HG02588 (cell line): ENCODE results near the gene C1orf141.
"Not testable (repeated sequence)": the region's sequence is repeated elsewhere in the genome, so short reads cannot be mapped to it uniquely, and the experiment has no call there.

Experiments
- ATAC-seq: cut with Tn5 transposase; IDR thresholded peaks from one replicate; pipeline ENCODE4 v1.9.1; 2021; ENCODE audit warnings: mild to moderate bottlenecking, moderate library complexity; ENCODE audit not compliant: unreplicated experiment

The C1orf141 gene

GRCh38 chr1:67143966-67144365 is 9.2 kb upstream of the C1orf141 start:
- no peak for ATAC-seq

GRCh38 chr1:67142931-67143330 is 8.2 kb upstream of the C1orf141 start:
- no peak for ATAC-seq

GRCh38 chr1:67141832-67142231 is 7.1 kb upstream of the C1orf141 start:
- ATAC-seq, result not testable (repeated sequence)

GRCh38 chr1:67140460-67140859 is 5.7 kb upstream of the C1orf141 start:
- ATAC-seq, result no peak

- ATAC-seq, result no peak
Measured at GRCh38 chr1:67138813-67139499, 4.2 kb upstream of the C1orf141 start.

- no peak for ATAC-seq
Measured at GRCh38 chr1:67137307-67137753, 2.6 kb upstream of the C1orf141 start.

GRCh38 chr1:67135354-67135753 is 584 bp upstream of the C1orf141 start:
- ATAC-seq, result no peak

GRCh38 chr1:67133177-67133576 is 1.6 kb downstream of the C1orf141 start:
- no peak for ATAC-seq

GRCh38 chr1:67130673-67131072 is 4.1 kb downstream of the C1orf141 start:
- ATAC-seq, result no peak

- ATAC-seq, result no peak
Measured at GRCh38 chr1:67126974-67127373, 7.8 kb downstream of the C1orf141 start.

- no peak for ATAC-seq
Measured at GRCh38 chr1:67126111-67126746, 8.5 kb downstream of the C1orf141 start.

GRCh38 chr1:67124455-67124854 is 10.3 kb downstream of the C1orf141 start:
- ATAC-seq, result no peak

- ATAC-seq, result no peak
Measured at GRCh38 chr1:67120855-67121619, 13.7 kb downstream of the C1orf141 start.

GRCh38 chr1:67118646-67119045 is 16.1 kb downstream of the C1orf141 start:
- no peak for ATAC-seq

GRCh38 chr1:67118191-67118590 is 16.6 kb downstream of the C1orf141 start:
- ATAC-seq, result no peak

- ATAC-seq, result no peak
Measured at GRCh38 chr1:67114162-67114561, 20.6 kb downstream of the C1orf141 start.

GRCh38 chr1:67110352-67110751 is 24.4 kb downstream of the C1orf141 start:
- no peak for ATAC-seq

GRCh38 chr1:67105508-67105907 is 29.3 kb downstream of the C1orf141 start:
- no peak for ATAC-seq

- ATAC-seq, result no peak
Measured at GRCh38 chr1:67103548-67103947, 31.2 kb downstream of the C1orf141 start.

- ATAC-seq, result no peak
Measured at GRCh38 chr1:67100833-67101232, 33.9 kb downstream of the C1orf141 start.

- no peak for ATAC-seq
Measured at GRCh38 chr1:67097305-67097704, 37.5 kb downstream of the C1orf141 start.

- no peak for ATAC-seq
Measured at GRCh38 chr1:67094191-67094590, 40.6 kb downstream of the C1orf141 start.
